H1 (cell line): ENCODE measurements around the gene POLR2H. TPM values are rescaled to one million over a fixed set of nuclear protein-coding genes. Genes with fewer than 3 reads are reported as not detected.

Source experiments
- CHD7 ChIP-seq: fragments of 300-600 bp; sonication (generic); IDR thresholded peaks from 2 replicates; pipeline ENCODE4 v1.7.1; 2012; ENCODE audit warnings: low read length, moderate library complexity, mild to moderate bottlenecking, inconsistent platforms; ENCODE audit not compliant: insufficient replicate concordance
- KDM4A ChIP-seq: IDR thresholded peaks from one replicate; pipeline ENCODE4 v1.7.1; 2012; ENCODE audit warnings: low read depth, mild to moderate bottlenecking, moderate library complexity, low read length, inconsistent platforms; ENCODE audit not compliant: severe bottlenecking
- TAF1 ChIP-seq: IDR thresholded peaks from 2 replicates; pipeline ENCODE4 v1.6.1; 2011; ENCODE audit warnings: mild to moderate bottlenecking, low read depth, low read length
- polyA plus RNA-seq, 7 experiments: library from polyadenylated mRNA; depleted of rRNA in 3 of 7; stranded (reverse) in 5 of 7; unstranded in 2 of 7; fragments of >200 nt in 5 of 7; fragments of 200-250 nt in 2 of 7; gene quantifications; 1 replicate in 5 of 7; 2 replicates in 1 of 7; 4 replicates in 1 of 7; pipeline versions ENCODE4 v1.2.1 to v1.2.3, GENCODE V29; 2011 to 2013; ENCODE audit warnings: missing spikeins in 2 of 7, mixed read lengths in 2 of 7
- total RNA-seq: library from RNA; stranded (reverse); fragmentation: NEBNext Ultra II Directional; extraction: Animal tissue kit (Norgen Biotek cat#: 25700); gene quantifications from 2 replicates; pipeline ENCODE4 v1.2.1, GENCODE V29; 2021

POLR2H gene
- total and polyA plus RNA-seq, 2 of the 8 experiments (the other 6 are each of a cell fraction or from before 2014, with no cell fraction given): 113 to 335 TPM

DNA sequence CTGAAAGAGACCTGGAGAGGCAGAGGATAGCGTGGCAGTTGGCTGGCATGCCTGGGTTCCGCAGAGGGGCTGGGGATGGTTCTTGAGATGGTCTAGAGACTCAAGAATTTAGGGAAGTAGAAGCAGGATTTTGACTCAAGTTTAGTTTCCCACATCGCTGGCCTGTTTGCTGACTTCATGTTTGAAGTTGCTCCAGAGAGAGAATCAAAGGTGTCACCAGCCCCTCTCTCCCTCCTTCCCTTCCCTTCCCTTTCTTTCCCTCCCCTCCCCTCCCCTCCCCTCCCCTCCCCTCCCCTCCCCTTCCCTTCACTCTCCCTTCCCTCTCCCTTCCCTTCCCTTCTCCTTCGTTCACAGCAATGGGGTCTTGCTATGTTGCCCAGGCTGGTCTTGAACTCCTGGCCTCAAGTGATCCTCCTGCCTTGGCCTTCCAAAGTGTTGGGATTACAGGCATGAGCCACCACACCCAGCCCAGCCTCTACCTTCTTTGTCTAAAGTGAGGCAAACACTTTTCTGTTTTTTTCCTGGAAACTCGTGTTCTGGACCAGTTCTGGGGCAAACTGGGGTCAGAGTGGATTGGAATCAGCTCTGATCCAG lies 28.5 kb downstream of the POLR2H start (continued):
- TF ChIP-seq CHD7 (no peak), KDM4A (no peak), TAF1 (no peak)
